IMR-90 (cell line): Measurements from ENCODE around the gene HYI. TPM values are rescaled to one million over a fixed set of nuclear protein-coding genes. Genes with fewer than 3 reads are reported as not detected.

Source experiments
- ATAC-seq: fragments of 200-7000 bp; cut with Tn5 transposase; 2 replicates; pipeline ENCODE4 v1.9.1; 2020; ENCODE audit warnings: low read depth, mild to moderate bottlenecking, moderate library complexity
- BruUV-seq: library from RNA; stranded (reverse); fragments of 400-500 nt; replicated peaks from 2 replicates; lab custom pipeline; 2021; lab: Mats Ljungman, UMichigan
- CTCF ChIA-PET: fragments of 300-600 bp; formaldehyde crosslinking; extraction: SDS; loops from one replicate; lab custom pipeline; 2021; ENCODE audit warnings: antibody characterized with exemption; lab: Yijun Ruan, JAX
- POLR2A ChIA-PET: fragments of 300-600 bp; sonication (Branson Sonifier 250); formaldehyde crosslinking; loops from one replicate; lab custom pipeline; 2022; ENCODE audit warnings: antibody characterized with exemption; ENCODE audit not compliant: unreplicated experiment; lab: Charles Lee
- DNase-seq: peaks from one replicate; pipeline ENCODE4 v3.0.0; 2013
- H2AFZ ChIP-seq: replicated peaks from 2 replicates; pipeline ENCODE3; 2013; ENCODE audit warnings: low read length, mild to moderate bottlenecking; ENCODE audit not compliant: poor library complexity
- H2AK5ac ChIP-seq: 2 replicates; pipeline ENCODE4 v1.6.1; 2013; ENCODE audit warnings: low read depth, low read length, inconsistent platforms
- H2AK9ac ChIP-seq: replicated peaks from 2 replicates; pipeline ENCODE3; 2013; ENCODE audit warnings: mild to moderate bottlenecking, low read depth, low read length, moderate library complexity; ENCODE audit not compliant: poor library complexity
- H2BK120ac ChIP-seq: 2 replicates; pipeline ENCODE4 v1.6.1; 2013; ENCODE audit warnings: low read depth, low read length, inconsistent platforms
- H2BK15ac ChIP-seq: 3 replicates; pipeline ENCODE4 v1.6.1; 2013; ENCODE audit warnings: low read depth, low read length, inconsistent platforms
- H2BK20ac ChIP-seq: 2 replicates; pipeline ENCODE4 v1.6.1; 2013; ENCODE audit warnings: low read depth, mild to moderate bottlenecking, inconsistent platforms, low read length, moderate library complexity
- H2BK5ac ChIP-seq: 2 replicates; pipeline ENCODE4 v1.6.1; 2013; ENCODE audit warnings: mild to moderate bottlenecking, low read depth, low read length, inconsistent platforms; ENCODE audit not compliant: poor library complexity, severe bottlenecking
- H3K14ac ChIP-seq: replicated peaks from 2 replicates; pipeline ENCODE4 v1.6.1; 2013; ENCODE audit warnings: low read depth, low read length, inconsistent platforms
- H3K18ac ChIP-seq: 2 replicates; pipeline ENCODE4 v1.6.1; 2013; ENCODE audit warnings: low read depth, low read length, control low read depth
- H3K23ac ChIP-seq: 2 replicates; pipeline ENCODE4 v1.6.1; 2013; ENCODE audit warnings: low read depth, low read length, inconsistent platforms
- H3K27ac ChIP-seq: 2 replicates; pipeline ENCODE4 v1.5.1; 2013; ENCODE audit warnings: mild to moderate bottlenecking, control low read depth, low read length; ENCODE audit not compliant: insufficient read depth
- H3K27me3 ChIP-seq: 2 replicates; pipeline ENCODE4 v1.6.1; 2013; ENCODE audit warnings: low read length; ENCODE audit not compliant: control insufficient read depth, insufficient read depth
- H3K36me3 ChIP-seq: 2 replicates; pipeline ENCODE4 v1.6.1; 2013; ENCODE audit warnings: low read length, mixed read lengths; ENCODE audit not compliant: control insufficient read depth, insufficient read depth
- H3K4ac ChIP-seq: 2 replicates; pipeline ENCODE4 v1.6.1; 2013; ENCODE audit warnings: low read depth, low read length, inconsistent platforms
- H3K4me1 ChIP-seq: 2 replicates; pipeline ENCODE4 v1.6.1; 2013; ENCODE audit warnings: low read length, mixed read lengths; ENCODE audit not compliant: control insufficient read depth, insufficient read depth
- H3K4me2 ChIP-seq: 2 replicates; pipeline ENCODE4 v1.6.1; 2013; ENCODE audit warnings: low read depth, mild to moderate bottlenecking, control low read depth, low read length, moderate library complexity
- H3K4me3 ChIP-seq: 2 replicates; pipeline ENCODE4 v1.5.1; 2013; ENCODE audit warnings: low read depth, mild to moderate bottlenecking, control low read depth, low read length, moderate library complexity; ENCODE audit not compliant: insufficient read depth
- H3K56ac ChIP-seq: 2 replicates; pipeline ENCODE4 v1.6.1; 2013; ENCODE audit warnings: low read length, inconsistent platforms; ENCODE audit not compliant: insufficient read depth; ENCODE audit errors: extremely low read depth
- H3K79me1 ChIP-seq, 2 experiments: 2 replicates each; pipeline ENCODE4 v1.6.1; 2013; ENCODE audit warnings: low read length in 2 of 2, inconsistent platforms in 1 of 2, low read depth in 1 of 2
- H3K9ac ChIP-seq: 2 replicates; pipeline ENCODE4 v1.6.1; 2013; ENCODE audit warnings: low read depth, low read length, control low read depth
- H3K9me1 ChIP-seq: 2 replicates; pipeline ENCODE4 v1.6.1; 2013; ENCODE audit warnings: low read length, inconsistent platforms; ENCODE audit not compliant: insufficient read depth
- H3K9me3 ChIP-seq: 2 replicates; pipeline ENCODE4 v1.6.1; 2013; ENCODE audit warnings: low read length; ENCODE audit not compliant: control insufficient read depth, insufficient read depth
- H4K20me1 ChIP-seq: 2 replicates; pipeline ENCODE4 v1.6.1; 2013; ENCODE audit warnings: low read length, inconsistent platforms; ENCODE audit not compliant: insufficient read depth
- H4K5ac ChIP-seq: 2 replicates; pipeline ENCODE4 v1.6.1; 2013; ENCODE audit warnings: mild to moderate bottlenecking, low read depth, low read length, control low read depth
- H4K8ac ChIP-seq, 2 experiments: 2 replicates each; pipeline ENCODE4 v1.6.1; 2013; ENCODE audit warnings: low read depth in 2 of 2, low read length in 2 of 2, control low read depth in 1 of 2, inconsistent platforms in 1 of 2
- H4K91ac ChIP-seq: 2 replicates; pipeline ENCODE4 v1.6.1; 2013; ENCODE audit warnings: low read depth, low read length, inconsistent platforms; ENCODE audit not compliant: insufficient read depth
- BHLHE40 ChIP-seq: fragments of 150-350 bp; IDR thresholded peaks from 2 replicates; pipeline ENCODE4 v1.6.1; 2016; ENCODE audit warnings: mild to moderate bottlenecking, low read depth, low read length
- SMC3 ChIP-seq: fragments of 150-350 bp; IDR thresholded peaks from 2 replicates; pipeline ENCODE4 v1.6.1; 2016; ENCODE audit warnings: low read depth, mild to moderate bottlenecking, antibody characterized with exemption, low read length, moderate library complexity
- WGBS, 2 experiments: methylation state at CpG; one replicate each; pipeline versions ENCODE4 v1.1.5 to v1.1.7; 2013; ENCODE audit warnings: missing lambda C conversion rate in 2 of 2; ENCODE audit not compliant: insufficient read length in 1 of 2; ENCODE audit errors: extremely low coverage in 2 of 2; 5-methylcytosine and 5-hydroxymethylcytosine counted together
- dilution Hi-C: fragments of 300-500 bp; cut with HindIII; formaldehyde crosslinking; loops from one replicate; pipeline ENCODE4 v1.14.3; 2018; ENCODE audit warnings: low sequenced_read_pairs; ENCODE audit not compliant: unreplicated experiment
- in situ Hi-C: fragments of 300-500 bp; cut with MboI; formaldehyde crosslinking; loops from 3 replicates; pipeline ENCODE4 v1.14.3; 2019; ENCODE audit warnings: low sequenced_read_pairs, inconsistent platforms, mixed read lengths
- intact Hi-C: fragments of 100-400 bp; cut with micrococcal nuclease; formaldehyde crosslinking; loops from 2 replicates; pipeline ENCODE4 v1.10.0; 2022
- polyA plus RNA-seq, 3 experiments: library from polyadenylated mRNA; depleted of rRNA; stranded (reverse); fragments of >200 nt; gene quantifications; 2 replicates each; pipeline ENCODE4 v1.2.3, GENCODE V29; 2012; ENCODE audit warnings: low replicate concordance in 1 of 3
- total RNA-seq: library from RNA; depleted of rRNA; stranded (reverse); fragments of >200 nt; gene quantifications from 2 replicates; pipeline ENCODE4 v1.2.3, GENCODE V29; 2012
- TF ChIP-seq, protein P1 (sequence below): conservative IDR thresholded peaks from 2 replicates; pipeline ENCODE4 v1.5.1; 2012; ENCODE audit warnings: mild to moderate bottlenecking, low read depth, low read length, improper control_type of control experiment

Gene HYI
- total and polyA plus RNA-seq, 2 of the 4 experiments (the other 2 are of a cell fraction): 21.5 to 53.7 TPM

DNA sequence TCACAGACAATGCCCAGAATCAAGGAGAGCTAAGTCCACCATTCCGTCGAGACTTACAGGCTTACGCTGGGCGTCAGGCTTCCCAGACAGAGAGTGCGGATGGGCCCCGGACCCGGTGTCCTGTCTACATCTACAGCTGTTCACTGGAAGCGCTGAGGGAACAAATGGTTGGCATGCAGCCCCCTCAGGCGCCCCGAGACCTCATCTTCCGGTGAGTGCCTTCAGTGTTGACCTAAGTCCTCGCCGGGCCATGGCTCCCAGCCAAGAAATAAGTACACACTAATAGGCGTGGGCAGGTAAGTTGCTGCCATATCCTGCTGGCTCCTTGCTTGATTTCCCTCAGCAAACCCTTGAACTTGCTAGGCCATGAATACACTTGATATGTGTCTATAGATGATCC lies 26.2 kb downstream of the HYI start:
- ChIA-PET CTCF (interaction anchor here (0.8 kb wide), 1 partner anchor 201 kb away, joined by 3 read pairs; no protein-coding TSS in a partner anchor), POLR2A (no interaction called here)
- Histone ChIP-seq H2AK5ac (no peak overlapping the region), H3K14ac (no peak overlapping the region), H3K27me3 (no peaks in the 10 kb centered on the region), H3K9me3 (no peaks in the 10 kb centered on the region), H3K79me1 (peaks cover 0 to 4% of the 10 kb centered on the region in 2 experiments; a peak in 1 of 4 replicates), H3K18ac (no peak overlapping the region), H3K27ac (no peak overlapping the region), H2BK5ac (no peak overlapping the region), H3K4ac (no peak overlapping the region), H3K4me1 (no peaks in the 10 kb centered on the region), H3K9me1 (peaks cover 12% of the 10 kb centered on the region; the same call in 1 of the 2 replicates), H3K4me2 (no peak overlapping the region), H4K91ac (no peak overlapping the region), H3K56ac (no peak overlapping the region), H2BK20ac (no peak overlapping the region), H3K36me3 (peaks cover 95% of the 10 kb centered on the region), H3K23ac (no peak overlapping the region), H4K5ac (no peak overlapping the region), H4K8ac (no peak overlapping the region), H3K4me3 (no peak overlapping the region), H2AFZ (peak overlapping the region; percentile 23), H2AK9ac (no peak overlapping the region), H4K20me1 (no peaks in the 10 kb centered on the region), H3K9ac (no peak overlapping the region), H2BK15ac (no peak overlapping the region), H2BK120ac (no peak overlapping the region)
- 100% methylated on average over 7 of the region's 14 CpGs; no CpG with 5 or more reads in 1 of the 2 experiments for WGBS, 2 experiments
- TF ChIP-seq BHLHE40: no peak
- TF ChIP-seq SMC3: no peak
- TF ChIP-seq, protein P1, sequence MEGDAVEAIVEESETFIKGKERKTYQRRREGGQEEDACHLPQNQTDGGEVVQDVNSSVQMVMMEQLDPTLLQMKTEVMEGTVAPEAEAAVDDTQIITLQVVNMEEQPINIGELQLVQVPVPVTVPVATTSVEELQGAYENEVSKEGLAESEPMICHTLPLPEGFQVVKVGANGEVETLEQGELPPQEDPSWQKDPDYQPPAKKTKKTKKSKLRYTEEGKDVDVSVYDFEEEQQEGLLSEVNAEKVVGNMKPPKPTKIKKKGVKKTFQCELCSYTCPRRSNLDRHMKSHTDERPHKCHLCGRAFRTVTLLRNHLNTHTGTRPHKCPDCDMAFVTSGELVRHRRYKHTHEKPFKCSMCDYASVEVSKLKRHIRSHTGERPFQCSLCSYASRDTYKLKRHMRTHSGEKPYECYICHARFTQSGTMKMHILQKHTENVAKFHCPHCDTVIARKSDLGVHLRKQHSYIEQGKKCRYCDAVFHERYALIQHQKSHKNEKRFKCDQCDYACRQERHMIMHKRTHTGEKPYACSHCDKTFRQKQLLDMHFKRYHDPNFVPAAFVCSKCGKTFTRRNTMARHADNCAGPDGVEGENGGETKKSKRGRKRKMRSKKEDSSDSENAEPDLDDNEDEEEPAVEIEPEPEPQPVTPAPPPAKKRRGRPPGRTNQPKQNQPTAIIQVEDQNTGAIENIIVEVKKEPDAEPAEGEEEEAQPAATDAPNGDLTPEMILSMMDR: no peak
- intact Hi-C loops (no loop called here), dilution Hi-C loops (no loop called here), in situ Hi-C loops (no loop called here)
- DNase-seq (no peak), ATAC-seq (no peak)
- BruUV-seq: TSS peak; percentile 27
